ENCODE measurements around the gene ANKMY2. TPM values are rescaled to one million over a fixed set of nuclear protein-coding genes. Genes with fewer than 3 reads are reported as not detected.
A peak's percentile ranks its signal among the peaks of the same experiment; 100 is the strongest.

ANKMY2 gene
- total and polyA plus RNA-seq, 2 donors (not counting 1 experiment from before 2014, with no cell fraction given) = 34.3 to 50.4 TPM

GRCh38 chr7:16609842-16610450 lies 35.6 kb downstream of the ANKMY2 start:
- Histone ChIP-seq H3K36me3 (ENCODE audit: control insufficient read depth, insufficient read depth, low read length) (no peaks in the 10 kb centered on the region), H3K4me3 (replicated peaks in 1 of 4; ENCODE audit: control extremely low read depth in 1 of 4, insufficient read depth in 1 of 4, low read depth in 3 of 4, low read length in 4 of 4) (no peak overlapping the region), H3K27me3 (ENCODE audit: control insufficient read depth, insufficient read depth, low read length) (no peaks in the 10 kb centered on the region), H3K4me2 (ENCODE audit: extremely low read depth, insufficient read depth, low read length) (no peak overlapping the region), H4K20me1 (ENCODE audit: control insufficient read depth, extremely low read depth, insufficient read depth, low read length) (no peaks in the 10 kb centered on the region), H3K9ac (ENCODE audit: insufficient read depth, low read length) (no peak overlapping the region), H2AFZ (ENCODE audit: low read length) (no peak overlapping the region), H3K4me1 (ENCODE audit: control insufficient read depth, extremely low read depth, insufficient read depth, low read length) (no peaks in the 10 kb centered on the region), H3K27ac (ENCODE audit: insufficient read depth, low read length) (no peak overlapping the region), H3K9me3 (ENCODE audit: control insufficient read depth, insufficient read depth, low read depth, low read length) (no peaks in the 10 kb centered on the region), H3K79me2 (ENCODE audit: control insufficient read depth, insufficient read depth, low read length) (no peaks in the 10 kb centered on the region)
- DNase-seq (ENCODE audit: low read depth in 2 of 2) = no peak
- TF ChIP-seq EZH2 (IDR thresholded peaks at IDR 0.05; ENCODE audit: low read length, missing control alignments) = no peak
- no peak for TF ChIP-seq CTCF (conservative IDR thresholded peaks at IDR 0.05 in 1 of 2, IDR thresholded peaks at IDR 0.05 in 1 of 2; ENCODE audit: low read depth in 1 of 2, low read length in 2 of 2)

GRCh38 chr7:16606704-16607103 lies 38.9 kb downstream of the ANKMY2 start:
- no peaks in the 10 kb centered on the region for H3K27me3 ChIP-seq (ENCODE audit: control insufficient read depth, insufficient read depth, low read length)
- no peak overlapping the region for H3K27ac ChIP-seq (ENCODE audit: insufficient read depth, low read length)
- TF ChIP-seq CTCF (conservative IDR thresholded peaks at IDR 0.05 in 1 of 2, IDR thresholded peaks at IDR 0.05 in 1 of 2; ENCODE audit: low read depth in 1 of 2, low read length in 2 of 2) (no peak), EZH2 (IDR thresholded peaks at IDR 0.05; ENCODE audit: low read length, missing control alignments) (no peak)
- H3K4me2 ChIP-seq (ENCODE audit: extremely low read depth, insufficient read depth, low read length) = no peak overlapping the region
- H3K4me1 ChIP-seq (ENCODE audit: control insufficient read depth, extremely low read depth, insufficient read depth, low read length) = no peaks in the 10 kb centered on the region
- no peak overlapping the region for H3K4me3 ChIP-seq (replicated peaks in 1 of 4; ENCODE audit: control extremely low read depth in 1 of 4, insufficient read depth in 1 of 4, low read depth in 3 of 4, low read length in 4 of 4)
- H2AFZ ChIP-seq (ENCODE audit: low read length) = no peak overlapping the region
- H3K9me3 ChIP-seq (ENCODE audit: control insufficient read depth, insufficient read depth, low read depth, low read length) = no peaks in the 10 kb centered on the region
- H3K36me3 ChIP-seq (ENCODE audit: control insufficient read depth, insufficient read depth, low read length) = peaks cover 6% of the 10 kb centered on the region
- no peaks in the 10 kb centered on the region for H4K20me1 ChIP-seq (ENCODE audit: control insufficient read depth, extremely low read depth, insufficient read depth, low read length)
- no peak overlapping the region for H3K9ac ChIP-seq (ENCODE audit: insufficient read depth, low read length)
- H3K79me2 ChIP-seq (ENCODE audit: control insufficient read depth, insufficient read depth, low read length) = no peaks in the 10 kb centered on the region
- no peak for DNase-seq (ENCODE audit: low read depth in 2 of 2)

- H3K9me3 ChIP-seq (ENCODE audit: control insufficient read depth, insufficient read depth, low read depth, low read length) = no peaks in the 10 kb centered on the region
- H3K4me2 ChIP-seq (ENCODE audit: extremely low read depth, insufficient read depth, low read length) = no peak overlapping the region
- H3K27me3 ChIP-seq (ENCODE audit: control insufficient read depth, insufficient read depth, low read length) = no peaks in the 10 kb centered on the region
- TF ChIP-seq CTCF (conservative IDR thresholded peaks at IDR 0.05 in 1 of 2, IDR thresholded peaks at IDR 0.05 in 1 of 2; ENCODE audit: low read depth in 1 of 2, low read length in 2 of 2) = peak; percentile 14 to 46
- no peak for TF ChIP-seq EZH2 (IDR thresholded peaks at IDR 0.05; ENCODE audit: low read length, missing control alignments)
- peak in 1 of 2 donors; percentile 57 for DNase-seq (ENCODE audit: low read depth in 2 of 2)
- H3K4me3 ChIP-seq (replicated peaks in 1 of 4; ENCODE audit: control extremely low read depth in 1 of 4, insufficient read depth in 1 of 4, low read depth in 3 of 4, low read length in 4 of 4) = no peak overlapping the region
- no peak overlapping the region for H2AFZ ChIP-seq (ENCODE audit: low read length)
- no peak overlapping the region for H3K27ac ChIP-seq (ENCODE audit: insufficient read depth, low read length)
- H3K36me3 ChIP-seq (ENCODE audit: control insufficient read depth, insufficient read depth, low read length) = peaks cover 6% of the 10 kb centered on the region
- H3K4me1 ChIP-seq (ENCODE audit: control insufficient read depth, extremely low read depth, insufficient read depth, low read length) = no peaks in the 10 kb centered on the region
- H3K9ac ChIP-seq (ENCODE audit: insufficient read depth, low read length) = no peak overlapping the region
- no peaks in the 10 kb centered on the region for H3K79me2 ChIP-seq (ENCODE audit: control insufficient read depth, insufficient read depth, low read length)
- H4K20me1 ChIP-seq (ENCODE audit: control insufficient read depth, extremely low read depth, insufficient read depth, low read length) = no peaks in the 10 kb centered on the region
Observed at GRCh38 chr7:16604054-16604453, 41.5 kb downstream of the ANKMY2 start.
